Measurements from ENCODE around the gene HMBS. TPM values are rescaled to one million over a fixed set of nuclear protein-coding genes. Genes with fewer than 3 reads are reported as not detected.
"Not testable (repeated sequence)": the region's sequence is repeated elsewhere in the genome, so short reads cannot be mapped to it uniquely, and the experiment has no call there.

The HMBS gene
- total RNA-seq (2021; fragmentation: NEBNext Ultra II Directional; extraction: Animal tissue kit (Norgen Biotek cat#: 25700)): 10 to 100 TPM; 31.1 to 45.6 (median 41.9) TPM
- long read RNA-seq, transcript HMBS-201 (14 exons, 1,501 nt): major isoform, 44 of 69 reads
- long read RNA-seq, partial matches to known transcripts: 7 of 69 reads
- long read RNA-seq, other reads (novel, unspliced or antisense): 13 of 69 reads

DNA sequence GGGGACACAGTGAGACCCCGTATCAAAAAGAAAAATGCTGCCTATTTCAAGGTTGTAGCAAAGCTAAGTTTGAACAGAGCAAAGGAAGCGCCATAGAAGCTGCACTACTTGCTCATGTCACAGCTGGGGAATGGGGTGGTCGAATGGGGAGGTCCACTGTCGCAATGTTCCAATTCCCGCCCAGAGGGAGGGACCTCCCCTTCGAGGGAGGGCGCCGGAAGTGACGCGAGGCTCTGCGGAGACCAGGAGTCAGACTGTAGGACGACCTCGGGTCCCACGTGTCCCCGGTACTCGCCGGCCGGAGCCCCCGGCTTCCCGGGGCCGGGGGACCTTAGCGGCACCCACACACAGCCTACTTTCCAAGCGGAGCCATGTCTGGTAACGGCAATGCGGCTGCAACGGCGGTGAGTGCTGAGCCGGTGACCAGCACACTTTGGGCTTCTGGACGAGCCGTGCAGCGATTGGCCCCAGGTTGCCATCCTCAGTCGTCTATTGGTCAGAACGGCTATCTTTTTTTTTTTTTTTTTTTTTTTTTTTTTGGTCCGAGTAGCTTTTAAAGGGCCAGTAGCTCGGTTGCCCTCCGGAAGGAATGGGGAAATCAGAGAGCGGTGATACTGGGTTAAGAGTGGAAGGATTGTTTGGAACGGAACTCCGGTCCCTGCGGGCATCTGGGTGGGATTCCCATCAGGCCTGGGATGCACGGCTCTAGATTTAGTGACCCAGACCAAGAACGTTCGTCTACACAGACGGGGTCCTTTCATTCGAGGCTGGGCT lies at the start of gene HMBS:
HMBS (plus strand) TSS at position 219 of the 774 bp plus-strand sequence; CDS start at position 372, 153 bp downstream.
- TF ChIP-seq, protein P1, sequence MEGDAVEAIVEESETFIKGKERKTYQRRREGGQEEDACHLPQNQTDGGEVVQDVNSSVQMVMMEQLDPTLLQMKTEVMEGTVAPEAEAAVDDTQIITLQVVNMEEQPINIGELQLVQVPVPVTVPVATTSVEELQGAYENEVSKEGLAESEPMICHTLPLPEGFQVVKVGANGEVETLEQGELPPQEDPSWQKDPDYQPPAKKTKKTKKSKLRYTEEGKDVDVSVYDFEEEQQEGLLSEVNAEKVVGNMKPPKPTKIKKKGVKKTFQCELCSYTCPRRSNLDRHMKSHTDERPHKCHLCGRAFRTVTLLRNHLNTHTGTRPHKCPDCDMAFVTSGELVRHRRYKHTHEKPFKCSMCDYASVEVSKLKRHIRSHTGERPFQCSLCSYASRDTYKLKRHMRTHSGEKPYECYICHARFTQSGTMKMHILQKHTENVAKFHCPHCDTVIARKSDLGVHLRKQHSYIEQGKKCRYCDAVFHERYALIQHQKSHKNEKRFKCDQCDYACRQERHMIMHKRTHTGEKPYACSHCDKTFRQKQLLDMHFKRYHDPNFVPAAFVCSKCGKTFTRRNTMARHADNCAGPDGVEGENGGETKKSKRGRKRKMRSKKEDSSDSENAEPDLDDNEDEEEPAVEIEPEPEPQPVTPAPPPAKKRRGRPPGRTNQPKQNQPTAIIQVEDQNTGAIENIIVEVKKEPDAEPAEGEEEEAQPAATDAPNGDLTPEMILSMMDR (IDR thresholded peaks at IDR 0.05): no peak
- peak; percentile 83 for DNase-seq
- Mint-ChIP-seq H3K27ac (peak within 1 kb of the TSS; percentile 96), H3K4me3 (peak within 1 kb of the TSS; percentile 100), H3K4me1 (ENCODE audit: low read depth) (peaks cover 23% of the 10 kb centered on the region), H3K9me3 (no peaks in the 10 kb centered on the region), H3K27me3 (ENCODE audit: insufficient read depth) (no peaks in the 10 kb centered on the region), H3K36me3 (ENCODE audit: low read depth) (peaks cover 13% of the 10 kb centered on the region; the same call in 1 of the 2 replicates)

DNA sequence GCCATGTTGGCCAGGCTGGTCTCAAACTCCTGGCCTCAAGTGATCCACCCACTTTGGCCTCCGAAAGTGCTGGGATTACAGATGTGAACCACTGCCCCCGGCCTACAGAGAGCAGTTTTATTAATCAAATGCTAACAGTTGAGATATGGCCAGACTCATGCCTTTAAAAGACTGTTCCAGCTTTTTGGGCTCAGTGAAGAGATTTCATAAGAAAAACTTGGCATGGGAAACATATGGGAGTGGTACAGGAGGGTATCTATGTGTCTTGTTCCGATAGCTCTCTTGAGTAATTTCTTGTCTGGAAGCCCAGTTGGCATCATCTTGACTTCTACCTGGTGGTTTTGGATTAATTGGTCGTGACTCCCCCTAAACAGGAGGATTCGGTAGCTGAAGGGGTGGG lies 45.8 kb upstream of the HMBS start:
- Mint-ChIP-seq H3K27ac (no peak overlapping the region), H3K9me3 (no peaks in the 10 kb centered on the region), H3K4me3 (no peak overlapping the region), H3K4me1 (ENCODE audit: low read depth) (peaks cover 7% of the 10 kb centered on the region), H3K27me3 (ENCODE audit: insufficient read depth) (peaks cover 2% of the 10 kb centered on the region), H3K36me3 (ENCODE audit: low read depth) (no peaks in the 10 kb centered on the region)
- TF ChIP-seq, protein P1 (IDR thresholded peaks at IDR 0.05): no peak
- DNase-seq: no peak

DNA sequence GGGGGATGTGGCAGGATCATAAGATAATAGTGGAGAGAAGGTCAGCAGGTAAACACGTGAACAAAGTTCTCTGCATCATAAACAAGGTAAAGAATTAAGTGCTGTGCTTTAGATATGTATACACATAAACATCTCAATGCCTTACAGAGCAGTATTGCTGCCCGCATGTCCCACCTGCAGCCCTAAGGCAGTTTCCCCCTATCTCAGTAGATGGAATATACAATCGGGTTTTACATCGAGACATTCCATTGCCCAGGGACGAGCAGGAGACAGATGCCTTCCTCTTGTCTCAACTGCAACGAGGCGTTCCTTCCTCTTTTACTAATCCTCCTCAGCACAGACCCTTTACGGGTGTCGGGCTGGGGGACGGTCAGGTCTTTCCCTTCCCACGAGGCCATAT lies 45.2 kb upstream of the HMBS start:
- H3K27ac Mint-ChIP-seq; DNase-seq; H3K36me3 Mint-ChIP-seq (ENCODE audit: low read depth); H3K4me1 Mint-ChIP-seq (ENCODE audit: low read depth); H3K4me3 Mint-ChIP-seq; H3K27me3 Mint-ChIP-seq (ENCODE audit: insufficient read depth); H3K9me3 Mint-ChIP-seq: not testable (repeated sequence)

DNA sequence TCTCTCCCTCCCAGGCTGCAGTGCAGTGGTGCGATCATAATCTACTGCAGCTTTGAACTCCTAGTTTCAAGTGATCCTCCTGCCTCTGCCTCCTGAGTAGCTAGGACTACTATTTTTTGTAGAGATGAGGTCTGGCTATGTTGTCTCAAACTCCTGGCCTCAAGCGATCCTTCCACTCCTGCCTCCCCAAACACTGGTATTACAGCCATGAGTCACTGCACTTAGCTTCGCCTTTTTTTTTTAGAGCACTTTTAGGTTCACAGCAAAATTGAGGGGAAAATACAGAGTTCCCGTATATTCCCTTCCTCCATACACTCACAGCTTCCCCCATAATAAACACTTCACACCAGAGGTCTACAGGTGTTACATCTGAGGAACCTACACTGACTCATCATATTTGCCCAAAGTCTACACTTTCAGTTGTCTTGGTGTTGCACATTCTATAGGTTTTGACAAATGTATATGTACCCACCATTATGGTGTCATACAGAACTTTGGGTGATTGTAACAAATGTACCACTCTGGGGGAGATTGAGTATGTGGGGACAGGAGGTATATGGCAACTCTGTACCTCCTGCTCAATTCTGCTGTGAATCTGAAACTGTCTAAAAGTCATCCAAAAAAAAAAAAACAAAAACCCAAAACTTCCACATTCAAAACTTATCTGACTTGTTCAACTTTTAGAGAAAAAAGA lies 42.7 kb upstream of the HMBS start:
- Mint-ChIP-seq H3K27ac (no peak overlapping the region), H3K4me1 (ENCODE audit: low read depth) (peaks cover 7% of the 10 kb centered on the region), H3K27me3 (ENCODE audit: insufficient read depth) (peaks cover 3% of the 10 kb centered on the region), H3K9me3 (no peaks in the 10 kb centered on the region), H3K4me3 (no peak overlapping the region), H3K36me3 (ENCODE audit: low read depth) (peaks cover 14% of the 10 kb centered on the region)
- TF ChIP-seq, protein P1 (IDR thresholded peaks at IDR 0.05): no peak
- no peak for DNase-seq

DNA sequence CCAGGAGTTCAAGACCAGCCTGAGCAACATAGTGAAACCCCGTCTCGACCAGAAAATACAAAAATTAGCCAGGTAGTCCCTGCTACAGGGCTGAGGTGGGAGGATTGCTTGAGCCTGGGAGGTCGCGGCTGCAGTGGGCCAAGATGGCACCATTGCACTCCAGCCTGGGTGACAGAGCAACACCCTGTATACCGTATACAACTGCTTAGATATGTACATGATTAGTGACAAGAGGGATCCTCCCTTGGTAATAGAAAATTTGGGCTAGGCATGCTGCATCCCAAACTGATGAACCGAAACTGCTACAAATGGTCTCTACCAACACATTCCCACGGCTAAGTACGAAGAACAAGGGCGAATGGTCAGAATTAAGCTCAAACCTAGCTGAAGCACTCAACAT lies 41.8 kb upstream of the HMBS start:
- Mint-ChIP-seq H3K4me1 (ENCODE audit: low read depth) (peaks cover 7% of the 10 kb centered on the region), H3K27me3 (ENCODE audit: insufficient read depth) (peaks cover 3% of the 10 kb centered on the region)

More for the DNA sequence above, 41.8 kb upstream of the HMBS start:
- H3K36me3 Mint-ChIP-seq (ENCODE audit: low read depth): peaks cover 19% of the 10 kb centered on the region
- TF ChIP-seq, protein P1 (IDR thresholded peaks at IDR 0.05): no peak
- H3K27ac Mint-ChIP-seq: no peak overlapping the region
- no peak overlapping the region for H3K4me3 Mint-ChIP-seq
- no peak for DNase-seq
- H3K9me3 Mint-ChIP-seq: no peaks in the 10 kb centered on the region

Measured in HFFc6 (cell line).